Esophagus muscularis mucosa (tissue), 4 donors: ENCODE results near the gene PTPN1.

Experiments
- CTCF ChIP-seq, 3 experiments: fragments of 200-600 bp in 2 of 3; fragments of 450-650 bp in 1 of 3; sonication (generic) in 2 of 3; IDR thresholded peaks; one replicate each; pipeline ENCODE4 v1.5.1; 2017 to 2019; ENCODE audit warnings: antibody characterized with exemption in 3 of 3, mild to moderate bottlenecking in 2 of 3, moderate library complexity in 1 of 3
- EP300 ChIP-seq: sonication (generic); formaldehyde crosslinking; IDR thresholded peaks from one replicate; pipeline ENCODE4 v1.6.1; 2017; ENCODE audit warnings: antibody characterized with exemption
- POLR2A ChIP-seq: fragments of 450-650 bp; IDR thresholded peaks from one replicate; pipeline ENCODE4 v1.6.1; 2017; ENCODE audit warnings: antibody characterized with exemption, moderate library complexity, mild to moderate bottlenecking, low read depth
- POLR2AphosphoS5 ChIP-seq, 2 donors: sonication (generic); formaldehyde crosslinking; IDR thresholded peaks; one replicate each; pipeline ENCODE4 v1.6.1; 2017; ENCODE audit warnings: antibody characterized with exemption in 2 of 2

GRCh38 chr20:50536333-50536732 is 26.1 kb downstream of the PTPN1 start:
- no peak for TF ChIP-seq CTCF (IDR thresholded peaks at IDR 0.05)
- TF ChIP-seq POLR2AphosphoS5 (IDR thresholded peaks at IDR 0.05) = no peak
- no peak for TF ChIP-seq EP300
- TF ChIP-seq POLR2A = no peak
